Measurements from ENCODE around the gene SRPK2.

DNA sequence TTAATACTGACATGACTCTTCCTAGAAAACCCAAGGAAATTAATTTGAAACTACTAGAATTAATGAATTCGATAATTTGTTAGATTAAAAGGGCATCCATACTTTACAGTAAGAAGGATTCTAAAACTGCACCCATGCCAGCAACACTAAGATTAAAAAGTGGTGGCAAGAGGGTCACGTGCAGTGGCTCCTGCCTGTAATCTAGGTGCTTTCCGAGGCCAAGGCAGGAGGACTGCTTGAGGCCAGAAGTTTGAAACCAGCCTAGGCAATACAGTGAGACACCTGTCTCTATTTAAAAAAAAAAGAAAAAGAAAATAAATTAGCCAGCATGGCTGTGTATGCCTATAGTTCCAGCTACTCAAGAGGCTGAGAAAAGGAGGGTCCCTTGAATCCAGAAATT lies 58.2 kb downstream of the SRPK2 start:
- TF ChIP-seq, protein P1, sequence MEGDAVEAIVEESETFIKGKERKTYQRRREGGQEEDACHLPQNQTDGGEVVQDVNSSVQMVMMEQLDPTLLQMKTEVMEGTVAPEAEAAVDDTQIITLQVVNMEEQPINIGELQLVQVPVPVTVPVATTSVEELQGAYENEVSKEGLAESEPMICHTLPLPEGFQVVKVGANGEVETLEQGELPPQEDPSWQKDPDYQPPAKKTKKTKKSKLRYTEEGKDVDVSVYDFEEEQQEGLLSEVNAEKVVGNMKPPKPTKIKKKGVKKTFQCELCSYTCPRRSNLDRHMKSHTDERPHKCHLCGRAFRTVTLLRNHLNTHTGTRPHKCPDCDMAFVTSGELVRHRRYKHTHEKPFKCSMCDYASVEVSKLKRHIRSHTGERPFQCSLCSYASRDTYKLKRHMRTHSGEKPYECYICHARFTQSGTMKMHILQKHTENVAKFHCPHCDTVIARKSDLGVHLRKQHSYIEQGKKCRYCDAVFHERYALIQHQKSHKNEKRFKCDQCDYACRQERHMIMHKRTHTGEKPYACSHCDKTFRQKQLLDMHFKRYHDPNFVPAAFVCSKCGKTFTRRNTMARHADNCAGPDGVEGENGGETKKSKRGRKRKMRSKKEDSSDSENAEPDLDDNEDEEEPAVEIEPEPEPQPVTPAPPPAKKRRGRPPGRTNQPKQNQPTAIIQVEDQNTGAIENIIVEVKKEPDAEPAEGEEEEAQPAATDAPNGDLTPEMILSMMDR (IDR thresholded peaks at IDR 0.05; ENCODE audit: control extremely low read depth in 1 of 3, insufficient read depth in 1 of 3, low read depth in 1 of 3, low read length in 3 of 3), result no peak
- TF ChIP-seq KDM1A (IDR thresholded peaks at IDR 0.05; ENCODE audit: borderline replicate concordance, low read length) (no peak), GABPA (IDR thresholded peaks at IDR 0.05; ENCODE audit: borderline replicate concordance, insufficient read depth, low read length) (no peak), EGR1 (IDR thresholded peaks at IDR 0.05; ENCODE audit: borderline replicate concordance, low read depth, low read length) (no peak), SIN3A (conservative IDR thresholded peaks at IDR 0.05 in 1 of 2, IDR thresholded peaks at IDR 0.05 in 1 of 2; ENCODE audit: low read depth in 1 of 2, low read length in 2 of 2) (no peak), EZH2 (IDR thresholded peaks at IDR 0.05; ENCODE audit: low read depth, low read length, severe bottlenecking) (no peak), CHD2 (IDR thresholded peaks at IDR 0.05; ENCODE audit: low read length) (no peak), RAD21 (IDR thresholded peaks at IDR 0.05 in 1 of 2, conservative IDR thresholded peaks at IDR 0.05 in 1 of 2; ENCODE audit: low read depth in 2 of 2, low read length in 2 of 2) (no peak), POLR2AphosphoS5 (IDR thresholded peaks at IDR 0.05; ENCODE audit: low read depth, low read length) (no peak), CBX5 (IDR thresholded peaks at IDR 0.05; ENCODE audit: low read depth, low read length) (no peak), YY1 (IDR thresholded peaks at IDR 0.05; ENCODE audit: low read depth, low read length) (no peak)
